Activated CD4-positive, alpha-beta memory T cell treated with anti-CD3 and anti-CD28 coated beads, Interleukin-2, amount 10 ng/mL, durations not matched to agents 7 days and 5 days (primary cell): Measurements from ENCODE around the gene NDST3. TPM values are rescaled to one million over a fixed set of nuclear protein-coding genes. Genes with fewer than 3 reads are reported as not detected.
"Not testable (repeated sequence)": the region's sequence is repeated elsewhere in the genome, so short reads cannot be mapped to it uniquely, and the experiment has no call there.

Experiments
- CTCF ChIA-PET: fragments of 350-600 bp; sonication (Branson Sonifier 250); formaldehyde crosslinking; loops from one replicate; lab custom pipeline; 2021; ENCODE audit warnings: antibody characterized with exemption, inconsistent platforms; lab: Charles Lee
- POLR2A ChIA-PET: fragments of 350-600 bp; sonication (Branson Sonifier 250); formaldehyde crosslinking; loops from one replicate; lab custom pipeline; 2021; ENCODE audit warnings: antibody characterized with exemption; lab: Charles Lee
- DNase-seq: peaks from one replicate; pipeline ENCODE4 v3.0.0-alpha.2; 2020
- H3K27ac Mint-ChIP-seq: one replicate; pipeline ENCODE4 v1.8.0; 2021; ENCODE audit warnings: mild to moderate bottlenecking, mixed read lengths
- H3K27me3 Mint-ChIP-seq: one replicate; pipeline ENCODE4 v1.8.0; 2021; ENCODE audit warnings: mixed read lengths
- H3K36me3 Mint-ChIP-seq: one replicate; pipeline ENCODE4 v1.8.0; 2021; ENCODE audit warnings: low read depth, mixed read lengths
- H3K4me1 Mint-ChIP-seq: one replicate; pipeline ENCODE4 v1.8.0; 2021; ENCODE audit warnings: mixed read lengths
- H3K4me3 Mint-ChIP-seq: one replicate; pipeline ENCODE4 v1.8.0; 2021; ENCODE audit warnings: mild to moderate bottlenecking, mixed read lengths
- H3K9me3 Mint-ChIP-seq: one replicate; pipeline ENCODE4 v1.8.0; 2021; ENCODE audit warnings: mixed read lengths
- total RNA-seq, 2 experiments: library from RNA; stranded (reverse); gene quantifications; one replicate each; pipeline ENCODE4 v1.2.3, GENCODE V29; 2021

Gene NDST3
- total RNA-seq, 2 experiments from 2014 or later: not detected

DNA sequence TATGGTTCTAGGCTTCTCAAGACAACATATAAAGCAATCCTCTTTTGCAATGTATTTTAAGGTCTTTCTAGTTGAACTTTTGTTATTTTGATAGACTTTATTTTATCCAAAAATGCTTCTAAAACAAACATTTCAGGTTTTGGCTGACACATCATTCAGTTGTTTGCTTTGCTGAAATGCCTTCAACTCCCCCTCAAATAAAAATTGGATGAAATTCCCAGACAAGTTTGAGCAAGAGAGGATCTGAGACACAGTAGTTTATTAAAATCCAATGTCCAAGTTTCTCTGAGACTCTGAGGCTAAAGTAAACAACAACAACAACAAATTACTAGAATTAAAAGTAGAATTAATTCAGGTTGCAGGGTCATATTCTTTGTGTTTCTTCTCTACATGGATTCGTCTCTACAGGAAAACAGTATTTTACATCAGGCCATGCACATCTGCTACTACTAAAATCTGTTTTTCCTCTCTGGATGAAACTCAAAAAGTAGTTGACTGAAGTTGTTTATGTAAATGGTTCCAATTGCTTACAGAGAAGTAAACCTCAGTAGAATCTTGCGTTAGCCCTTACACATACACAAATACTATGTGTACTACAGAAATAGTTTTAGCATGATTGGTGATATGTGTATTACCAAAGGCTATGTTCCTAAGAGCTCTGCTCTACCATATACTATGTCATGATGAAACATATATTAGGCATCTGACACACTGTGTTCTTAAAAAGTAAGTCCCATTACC lies 253.6 kb downstream of the NDST3 start:
- CTCF ChIA-PET: no interaction called here
- H3K36me3 Mint-ChIP-seq: peaks cover 3% of the 10 kb centered on the region
- no peak overlapping the region for H3K4me3 Mint-ChIP-seq
- H3K27me3 Mint-ChIP-seq: no peaks in the 10 kb centered on the region
- H3K4me1 Mint-ChIP-seq: peaks cover 1% of the 10 kb centered on the region
- DNase-seq: no peak
- POLR2A ChIA-PET: no interaction called here
- no peaks in the 10 kb centered on the region for H3K9me3 Mint-ChIP-seq
- no peak overlapping the region for H3K27ac Mint-ChIP-seq

DNA sequence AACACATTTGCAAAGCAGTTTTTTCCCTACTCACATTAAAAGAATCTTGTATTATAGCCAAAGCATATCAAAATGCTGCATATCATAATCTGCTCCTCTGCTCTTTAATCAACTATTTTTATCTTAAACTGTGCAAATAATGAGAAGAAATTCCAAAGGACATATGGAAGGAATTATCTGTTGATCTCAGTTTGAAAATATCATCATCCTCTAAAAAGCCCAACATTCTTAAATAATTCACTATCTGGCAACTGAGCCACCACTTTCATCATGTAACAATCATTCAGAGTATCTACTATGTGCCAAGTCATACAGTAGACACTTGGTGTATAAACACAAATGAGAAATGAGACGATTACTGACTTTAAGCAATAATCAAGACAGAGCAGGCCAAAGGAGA lies 255.5 kb downstream of the NDST3 start:
- POLR2A ChIA-PET: no interaction called here
- Mint-ChIP-seq H3K4me3 (no peak overlapping the region), H3K9me3 (no peaks in the 10 kb centered on the region), H3K4me1 (no peaks in the 10 kb centered on the region), H3K27me3 (no peaks in the 10 kb centered on the region), H3K36me3 (no peaks in the 10 kb centered on the region), H3K27ac (no peak overlapping the region)
- DNase-seq: no peak
- CTCF ChIA-PET: no interaction called here

DNA sequence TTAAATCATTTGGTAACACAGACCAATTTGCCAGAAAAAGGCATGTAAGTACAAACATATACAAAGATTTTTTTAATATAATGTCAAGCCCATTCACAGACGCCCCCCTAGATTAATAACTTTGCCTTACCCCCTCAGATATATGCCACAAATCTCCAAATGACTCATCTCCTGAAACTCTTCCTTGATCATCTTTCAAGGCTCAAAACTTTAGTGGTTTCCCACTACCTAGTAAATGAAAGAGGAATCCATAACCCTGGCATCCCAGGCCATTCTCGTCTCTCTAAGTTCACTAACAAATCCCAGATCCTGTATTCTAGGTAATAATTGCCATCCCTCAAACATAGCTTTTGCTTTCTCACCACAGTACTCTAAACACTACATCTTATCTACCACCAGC lies 256.7 kb downstream of the NDST3 start:
- no peak overlapping the region for H3K4me3 Mint-ChIP-seq
- no peak overlapping the region for H3K27ac Mint-ChIP-seq
- H3K27me3 Mint-ChIP-seq: no peaks in the 10 kb centered on the region
- POLR2A ChIA-PET: no interaction called here
- CTCF ChIA-PET: no interaction called here
- DNase-seq: no peak
- H3K4me1 Mint-ChIP-seq: no peaks in the 10 kb centered on the region
- H3K9me3 Mint-ChIP-seq: no peaks in the 10 kb centered on the region
- H3K36me3 Mint-ChIP-seq: no peaks in the 10 kb centered on the region

DNA sequence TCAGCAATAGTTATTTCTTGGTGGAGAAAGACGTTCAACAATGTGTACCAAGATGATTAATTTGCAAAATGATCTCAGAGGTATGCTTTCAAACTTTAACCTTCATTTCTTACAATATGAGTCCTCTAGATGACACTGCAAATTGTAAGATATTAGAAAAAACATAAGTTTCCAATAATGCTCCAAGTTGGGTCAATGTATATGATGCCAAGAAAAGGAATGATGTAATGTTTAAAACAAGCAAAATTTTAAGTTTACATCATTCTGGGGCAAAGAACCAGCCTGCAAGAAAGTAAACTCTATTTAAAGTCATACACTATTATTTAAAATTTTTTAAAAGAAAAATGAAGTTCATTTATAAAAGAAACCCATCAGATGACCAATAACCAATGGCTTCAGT lies 262.4 kb downstream of the NDST3 start:
- no peaks in the 10 kb centered on the region for H3K36me3 Mint-ChIP-seq
- no peaks in the 10 kb centered on the region for H3K9me3 Mint-ChIP-seq
- ChIA-PET POLR2A (no interaction called here), CTCF (no interaction called here)
- no peak overlapping the region for H3K27ac Mint-ChIP-seq
- no peak overlapping the region for H3K4me3 Mint-ChIP-seq
- H3K27me3 Mint-ChIP-seq: peaks cover 5% of the 10 kb centered on the region
- DNase-seq: no peak
- H3K4me1 Mint-ChIP-seq: no peaks in the 10 kb centered on the region

DNA sequence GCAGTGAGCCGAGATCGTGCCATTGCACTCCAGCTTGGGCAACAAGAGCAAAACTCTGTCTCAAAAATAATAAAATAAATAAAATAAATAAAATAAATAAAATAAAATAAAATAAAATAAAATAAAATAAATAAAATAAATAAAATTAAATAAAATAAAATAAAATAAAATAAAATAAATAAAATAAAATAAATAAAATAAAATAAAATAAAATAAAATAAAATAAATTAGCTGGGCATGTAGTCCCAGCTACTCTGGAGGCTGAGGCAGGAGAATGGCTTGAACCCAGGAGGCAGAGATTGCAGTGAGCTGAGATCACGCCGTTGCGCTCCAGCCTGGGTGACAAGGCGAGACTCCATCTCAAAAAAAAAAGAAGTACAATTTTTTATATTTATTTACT lies 265.3 kb downstream of the NDST3 start:
- CTCF ChIA-PET, H3K4me3 Mint-ChIP-seq, POLR2A ChIA-PET, H3K27ac Mint-ChIP-seq, H3K27me3 Mint-ChIP-seq, DNase-seq, H3K9me3 Mint-ChIP-seq, H3K4me1 Mint-ChIP-seq, H3K36me3 Mint-ChIP-seq: not testable (repeated sequence)

DNA sequence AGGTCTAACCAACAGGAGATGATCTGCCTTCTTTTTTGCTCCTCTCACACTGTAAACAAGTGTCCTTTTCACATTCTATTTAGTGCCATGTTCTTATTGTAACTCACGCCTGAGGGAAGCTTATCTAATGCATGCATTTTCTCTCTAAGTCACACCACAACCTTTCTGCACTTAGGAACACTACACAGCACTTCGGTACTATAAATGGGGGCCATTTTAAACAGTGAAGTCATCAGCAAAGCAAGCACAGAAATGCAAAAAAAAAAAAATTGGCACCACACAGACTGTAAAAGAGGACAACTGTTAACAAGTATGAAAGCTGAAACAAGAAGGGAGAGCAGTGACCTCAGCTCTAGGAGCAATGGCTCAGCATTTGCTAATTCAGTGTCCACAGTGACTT lies 273.4 kb downstream of the NDST3 start:
- CTCF ChIA-PET: no interaction called here
- DNase-seq: no peak
- Mint-ChIP-seq H3K36me3 (no peaks in the 10 kb centered on the region), H3K27ac (no peak overlapping the region), H3K4me1 (no peaks in the 10 kb centered on the region), H3K4me3 (no peak overlapping the region), H3K9me3 (no peaks in the 10 kb centered on the region), H3K27me3 (peaks cover 26% of the 10 kb centered on the region)
- POLR2A ChIA-PET: no interaction called here
